Stimulated activated CD8-positive, alpha-beta memory T cell treated with anti-CD3 and anti-CD28 coated beads, Interleukin-12 subunit alpha, Interleukin-12 subunit beta, amount 100 ng/mL, for 24 hours (primary cell): ENCODE measurements around the gene CDC42BPA.
"Not testable (repeated sequence)": the region's sequence is repeated elsewhere in the genome, so short reads cannot be mapped to it uniquely, and the experiment has no call there.

ENCODE experiments used
- DNase-seq: peaks from one replicate; pipeline ENCODE4 v3.0.0-alpha.2; 2020; ENCODE audit errors: extremely low read depth

The CDC42BPA gene

GRCh38 chr1:227134686-227135314, 183.5 kb downstream of the CDC42BPA start:
- DNase-seq, result no peak

- DNase-seq, result not testable (repeated sequence)
These were observed 185.6 kb downstream of the CDC42BPA start for GRCh38 chr1:227132695-227133094.

GRCh38 chr1:227131193-227131592, 187.1 kb downstream of the CDC42BPA start:
- DNase-seq, result no peak

GRCh38 chr1:227127891-227128290, 190.4 kb downstream of the CDC42BPA start:
- no peak for DNase-seq

GRCh38 chr1:227125929-227126545, 192.3 kb downstream of the CDC42BPA start:
- no peak for DNase-seq

- DNase-seq, result no peak
These were observed 193.8 kb downstream of the CDC42BPA start for GRCh38 chr1:227124473-227124872.

- DNase-seq, result no peak
These were observed 197.5 kb downstream of the CDC42BPA start for GRCh38 chr1:227120826-227121225.

- no peak for DNase-seq
These were observed 205.8 kb downstream of the CDC42BPA start for GRCh38 chr1:227112538-227112937.

GRCh38 chr1:227111782-227112181, 206.5 kb downstream of the CDC42BPA start:
- no peak for DNase-seq

- DNase-seq, result not testable (repeated sequence)
These were observed 213.0 kb downstream of the CDC42BPA start for GRCh38 chr1:227105291-227105690.

- no peak for DNase-seq
These were observed 216.2 kb downstream of the CDC42BPA start for GRCh38 chr1:227102056-227102455.

- no peak for DNase-seq
These were observed 223.9 kb downstream of the CDC42BPA start for GRCh38 chr1:227094249-227094966.

- no peak for DNase-seq
These were observed 225.0 kb downstream of the CDC42BPA start for GRCh38 chr1:227093309-227093708.

- DNase-seq, result no peak
These were observed 226.2 kb downstream of the CDC42BPA start for GRCh38 chr1:227092069-227092468.

- no peak for DNase-seq
These were observed 231.7 kb downstream of the CDC42BPA start for GRCh38 chr1:227086636-227087035.

- no peak for DNase-seq
These were observed 235.1 kb downstream of the CDC42BPA start for GRCh38 chr1:227082999-227083746.

- no peak for DNase-seq
These were observed 240.5 kb downstream of the CDC42BPA start for GRCh38 chr1:227077783-227078182.

- DNase-seq, result no peak
These were observed 244.5 kb downstream of the CDC42BPA start for GRCh38 chr1:227073786-227074185.

GRCh38 chr1:227072991-227073390, 245.3 kb downstream of the CDC42BPA start:
- DNase-seq, result no peak

- DNase-seq, result no peak
These were observed 246.3 kb downstream of the CDC42BPA start for GRCh38 chr1:227071895-227072587.

GRCh38 chr1:227070638-227071285, 247.5 kb downstream of the CDC42BPA start:
- no peak for DNase-seq
